ENCODE results near the gene EIF4E2.
A peak's percentile ranks its signal among the peaks of the same experiment; 100 is the strongest.

EIF4E2 gene, protein sequence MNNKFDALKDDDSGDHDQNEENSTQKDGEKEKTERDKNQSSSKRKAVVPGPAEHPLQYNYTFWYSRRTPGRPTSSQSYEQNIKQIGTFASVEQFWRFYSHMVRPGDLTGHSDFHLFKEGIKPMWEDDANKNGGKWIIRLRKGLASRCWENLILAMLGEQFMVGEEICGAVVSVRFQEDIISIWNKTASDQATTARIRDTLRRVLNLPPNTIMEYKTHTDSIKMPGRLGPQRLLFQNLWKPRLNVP

GRCh38 chr2:232550354-232551249 lies at the start of gene EIF4E2, which contains the start of gene TIGD1:
EIF4E2 (plus strand) TSS chr2:232550689; CDS start chr2:232550725, 36 bp downstream.
TIGD1 (minus strand) TSS chr2:232550557; CDS start chr2:232549882, 675 bp downstream.
- peak; percentile 100 for DNase-seq (ENCODE audit: low spot score)

DNA sequence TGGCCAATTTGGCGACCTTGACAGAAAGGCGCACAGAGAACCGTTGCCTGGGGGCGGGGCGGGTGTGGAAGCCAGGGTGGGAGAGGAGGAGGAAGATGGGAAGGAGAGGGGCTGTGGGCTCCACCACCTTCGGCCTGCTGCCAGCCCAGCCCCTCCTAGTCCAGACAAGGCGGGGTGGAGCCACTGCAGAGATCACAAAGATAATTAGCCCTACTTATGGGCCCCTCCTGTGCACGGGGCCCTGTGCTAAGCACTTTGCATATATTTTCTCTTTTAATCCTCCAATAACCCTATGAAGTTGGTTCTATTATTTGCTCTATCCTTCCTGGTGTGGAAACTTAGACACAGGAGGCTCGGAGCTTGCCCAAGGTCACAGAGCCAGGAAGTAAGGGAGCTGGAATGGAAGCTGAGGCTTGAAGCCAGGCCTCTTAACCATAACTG lies 49.1 kb upstream of the EIF4E2 start:
- DNase-seq (ENCODE audit: low spot score) = no peak

- no peak for DNase-seq (ENCODE audit: low spot score)
Observed at GRCh38 chr2:232501794-232502390, 48.6 kb upstream of the EIF4E2 start.

DNA sequence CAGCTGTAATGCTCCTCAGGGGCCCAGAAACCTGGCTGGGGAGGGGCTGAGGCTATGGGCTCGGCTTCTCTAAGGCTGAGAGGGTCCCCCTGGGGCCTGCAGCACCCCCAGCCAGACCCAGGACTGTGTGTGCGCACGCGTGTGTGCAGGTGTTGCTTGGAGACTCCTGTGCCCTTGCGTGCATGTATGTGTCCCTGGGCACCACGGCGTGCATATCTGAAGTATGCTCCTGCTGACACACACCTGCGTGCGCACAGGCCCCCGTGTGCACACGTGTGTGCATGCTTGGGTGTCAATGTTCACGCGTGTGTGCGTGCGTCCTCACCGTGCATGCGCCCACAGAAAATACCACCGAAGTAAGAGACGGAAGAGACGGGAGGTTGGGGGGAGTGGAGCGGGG lies 48.0 kb upstream of the EIF4E2 start:
- DNase-seq (ENCODE audit: low spot score) = no peak

- DNase-seq (ENCODE audit: low spot score) = no peak
Observed at GRCh38 chr2:232502911-232503808, 47.3 kb upstream of the EIF4E2 start.

GRCh38 chr2:232503809-232504323 lies 46.6 kb upstream of the EIF4E2 start:
- DNase-seq (ENCODE audit: low spot score) = no peak

DNA sequence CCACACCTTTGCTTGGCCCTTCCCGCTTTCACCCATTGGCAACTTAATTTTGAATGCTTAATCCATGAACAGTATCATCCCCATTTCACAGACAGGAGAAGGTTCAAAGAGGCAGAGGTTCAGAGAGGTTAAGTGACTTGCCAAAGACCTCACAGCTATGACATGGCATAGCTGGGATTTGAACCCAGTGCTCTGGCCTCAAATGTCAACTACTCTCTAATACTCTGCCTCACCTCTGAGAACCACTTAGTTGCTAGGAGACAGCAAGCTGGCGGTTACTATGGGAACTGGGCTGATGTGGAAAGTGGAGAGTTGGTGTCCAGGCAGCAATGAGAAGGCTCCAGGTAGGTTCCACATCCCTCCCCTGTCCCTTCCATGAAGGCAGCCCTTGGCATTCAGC lies 46.1 kb upstream of the EIF4E2 start:
- DNase-seq (ENCODE audit: low spot score) = no peak

DNA sequence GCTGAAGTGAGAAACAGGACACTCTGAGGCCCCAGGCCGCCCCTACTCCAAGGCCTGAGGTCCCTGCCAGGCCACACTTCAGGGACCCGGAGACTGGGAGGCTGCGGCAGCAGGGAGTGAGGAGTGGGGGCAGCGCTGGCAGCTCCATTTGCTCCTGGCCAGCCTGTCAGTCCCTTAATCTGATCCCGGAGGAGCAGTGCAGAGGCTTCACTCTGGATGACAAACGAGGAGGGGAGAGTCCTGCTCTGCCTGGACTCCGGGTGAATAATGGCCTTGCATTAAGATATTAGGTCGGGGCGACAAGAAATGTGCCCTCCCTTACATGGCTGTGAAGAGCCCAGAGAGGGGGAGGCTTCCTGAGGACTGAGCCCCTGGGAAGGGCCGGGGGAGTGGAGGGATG lies 44.6 kb upstream of the EIF4E2 start:
- no peak for DNase-seq (ENCODE audit: low spot score)

GRCh38 chr2:232506709-232507108 lies 43.8 kb upstream of the EIF4E2 start:
- no peak for DNase-seq (ENCODE audit: low spot score)

GRCh38 chr2:232508251-232508650 lies 42.2 kb upstream of the EIF4E2 start:
- DNase-seq (ENCODE audit: low spot score) = no peak

DNA sequence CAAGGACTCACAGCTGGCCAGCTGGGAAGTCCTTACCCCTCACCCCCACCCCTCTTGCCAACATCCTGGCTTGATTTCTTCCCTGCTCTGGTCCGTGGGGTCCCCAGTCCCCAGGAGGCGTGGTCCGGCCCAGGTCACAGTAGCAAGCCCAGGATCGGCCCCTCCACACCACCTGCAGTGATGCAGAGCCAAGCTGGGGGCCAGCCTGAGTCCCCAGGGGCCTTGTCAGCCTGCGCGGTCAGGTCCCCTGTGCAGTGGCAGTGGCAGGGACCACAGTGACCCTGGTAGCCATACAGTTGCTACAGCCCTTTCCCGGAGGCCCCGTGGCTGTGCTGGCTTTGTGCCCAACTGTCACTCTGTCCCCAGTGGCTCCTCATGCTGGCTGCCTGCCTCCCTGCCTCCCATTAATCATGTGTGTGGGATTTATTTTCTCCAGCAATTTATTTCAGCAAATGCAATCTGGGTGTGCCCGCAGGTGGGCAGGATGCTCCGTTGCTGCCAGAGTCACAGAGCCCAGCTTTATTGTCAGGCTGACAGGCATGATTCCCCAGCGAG lies 39.1 kb upstream of the EIF4E2 start:
- no peak for DNase-seq (ENCODE audit: low spot score)

GRCh38 chr2:232512602-232513001 lies 37.9 kb upstream of the EIF4E2 start:
- DNase-seq (ENCODE audit: low spot score) = no peak

GRCh38 chr2:232513353-232513752 lies 37.1 kb upstream of the EIF4E2 start:
- DNase-seq (ENCODE audit: low spot score) = no peak

GRCh38 chr2:232515639-232516038 lies 34.9 kb upstream of the EIF4E2 start:
- no peak for DNase-seq (ENCODE audit: low spot score)

DNA sequence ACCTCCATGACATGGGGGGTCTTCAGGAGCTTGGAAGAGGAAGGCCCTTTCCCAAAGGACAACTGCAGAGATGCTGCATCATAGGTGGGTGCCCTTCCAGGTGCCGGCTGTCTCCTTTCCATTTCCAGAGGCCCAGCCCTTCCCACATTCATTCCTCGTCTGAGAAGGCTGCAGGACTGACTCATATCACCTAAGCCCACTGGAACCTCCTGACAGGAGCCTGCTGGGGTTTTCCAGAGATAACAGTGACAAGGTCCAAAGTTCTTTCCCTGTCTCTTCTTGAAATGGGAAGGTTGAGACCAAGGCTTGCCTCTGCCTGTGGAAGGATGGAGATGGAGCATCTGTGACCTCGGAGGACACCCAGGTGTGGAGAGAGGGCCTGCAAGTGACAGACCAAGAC lies 33.9 kb upstream of the EIF4E2 start:
- DNase-seq (ENCODE audit: low spot score) = no peak

- no peak for DNase-seq (ENCODE audit: low spot score)
Observed at GRCh38 chr2:232518844-232519243, 31.6 kb upstream of the EIF4E2 start.

DNA sequence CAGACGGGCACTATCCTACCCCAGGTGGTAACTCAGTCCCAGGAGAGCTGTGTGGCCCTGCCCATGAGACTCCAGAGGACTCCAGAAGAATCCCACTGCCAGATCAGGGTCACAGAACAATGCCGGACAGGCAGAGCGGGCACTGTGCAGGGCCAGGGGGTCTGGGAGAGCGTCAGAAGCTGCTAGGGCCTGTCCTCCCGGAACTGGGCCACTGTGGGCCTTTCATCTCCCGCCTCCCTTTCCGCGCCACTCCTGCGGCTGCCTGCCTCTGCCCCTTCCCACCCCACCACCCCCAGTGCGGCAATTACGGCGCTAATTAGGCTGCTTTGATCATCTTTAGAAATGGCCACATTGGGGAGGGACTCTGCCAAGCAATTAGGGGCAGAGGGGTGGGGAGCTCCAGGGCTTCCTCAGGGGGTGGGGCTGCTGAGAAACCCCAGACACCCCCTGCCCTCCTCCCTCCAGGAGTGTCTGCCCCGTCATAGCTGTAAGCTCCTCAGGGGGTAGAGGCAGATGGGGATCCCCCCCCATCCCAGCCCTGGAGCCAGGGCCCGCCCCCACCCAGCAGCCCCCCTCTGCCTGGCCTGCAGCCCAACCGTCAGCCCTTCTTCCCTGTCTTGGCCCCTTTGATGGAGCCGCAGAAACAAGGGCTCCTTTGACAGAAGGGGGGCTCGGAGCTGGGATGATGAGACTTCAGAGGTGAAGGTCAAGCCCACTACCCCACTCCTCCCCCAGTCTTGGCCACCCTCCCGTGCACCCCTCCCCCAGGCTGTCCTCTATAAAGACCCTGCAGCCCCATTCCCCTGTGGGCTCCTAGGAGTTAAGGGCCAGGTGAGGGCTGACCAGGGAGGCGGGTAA lies 30.7 kb upstream of the EIF4E2 start, which contains the start of gene PRSS56:
TSS of gene PRSS56 (plus strand) at position 808 of the 858 bp plus-strand sequence. CDS start 211 bp downstream, outside the sequence.
- no peak for DNase-seq (ENCODE audit: low spot score)

DNA sequence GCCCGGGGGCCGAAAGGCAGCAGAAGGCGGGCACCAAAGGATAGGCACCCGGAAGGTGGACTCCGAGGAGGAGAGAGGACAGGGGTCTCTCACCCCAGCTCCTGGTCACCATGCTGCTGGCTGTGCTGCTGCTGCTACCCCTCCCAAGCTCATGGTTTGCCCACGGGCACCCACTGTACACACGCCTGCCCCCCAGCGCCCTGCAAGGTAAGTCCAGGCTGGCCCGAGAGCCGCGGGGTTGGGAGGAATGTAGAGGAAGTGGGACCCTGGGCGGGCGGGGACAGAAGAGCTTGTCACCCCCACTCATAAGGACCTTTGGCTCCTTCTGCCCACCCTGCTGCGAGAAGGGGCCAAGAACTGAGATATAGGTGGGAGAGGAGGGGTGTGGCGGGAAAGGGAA lies 30.0 kb upstream of the EIF4E2 start:
- no peak for DNase-seq (ENCODE audit: low spot score)

GRCh38 chr2:232521098-232521497 lies 29.4 kb upstream of the EIF4E2 start:
- DNase-seq (ENCODE audit: low spot score) = no peak
